Glomerular endothelial cell (primary cell): ENCODE data around the gene ANKRD16. TPM values are rescaled to one million over a fixed set of nuclear protein-coding genes. Genes with fewer than 3 reads are reported as not detected.
"Not testable (repeated sequence)": the region's sequence is repeated elsewhere in the genome, so short reads cannot be mapped to it uniquely, and the experiment has no call there.

Experiments
- DNase-seq: peaks from one replicate; pipeline ENCODE4 v3.0.0-alpha.2; 2011; ENCODE audit warnings: low read depth, low spot score; ENCODE audit errors: extremely low read depth
- total RNA-seq: library from RNA; depleted of rRNA; stranded (reverse); fragments of >200 nt; gene quantifications from 2 replicates; pipeline ENCODE4 v1.2.3, GENCODE V29; 2015

ANKRD16 gene
- 5.9 and 13.9 TPM in 2 replicates for total RNA-seq

- DNase-seq = peak; percentile 51
These were observed at the start of gene ANKRD16, which contains the start of gene FBH1 for GRCh38 chr10:5889624-5890451. Gene ANKRD16 (minus strand): TSS chr10:5889893. CDS start chr10:5889354, 539 bp downstream. Gene FBH1 (plus strand): TSS chr10:5890243. CDS start chr10:5890346, 103 bp downstream.

GRCh38 chr10:5938291-5938690 lies 48.6 kb upstream of the ANKRD16 start:
- DNase-seq = no peak

GRCh38 chr10:5937016-5937415 lies 47.3 kb upstream of the ANKRD16 start:
- no peak for DNase-seq

GRCh38 chr10:5935628-5936027 lies 45.9 kb upstream of the ANKRD16 start:
- no peak for DNase-seq

GRCh38 chr10:5933909-5934546 lies 44.3 kb upstream of the ANKRD16 start:
- DNase-seq = no peak

- DNase-seq = no peak
These were observed 42.7 kb upstream of the ANKRD16 start for GRCh38 chr10:5932345-5932744.

GRCh38 chr10:5930272-5930671 lies 40.6 kb upstream of the ANKRD16 start:
- DNase-seq = no peak

- no peak for DNase-seq
These were observed 39.7 kb upstream of the ANKRD16 start for GRCh38 chr10:5929442-5929841.

- no peak for DNase-seq
These were observed 37.6 kb upstream of the ANKRD16 start for GRCh38 chr10:5927306-5927705.

- no peak for DNase-seq
These were observed 35.2 kb upstream of the ANKRD16 start for GRCh38 chr10:5924889-5925288.

GRCh38 chr10:5921746-5922145 lies 32.1 kb upstream of the ANKRD16 start:
- DNase-seq = no peak

GRCh38 chr10:5919568-5919967 lies 29.9 kb upstream of the ANKRD16 start:
- no peak for DNase-seq

- DNase-seq = no peak
These were observed 29.1 kb upstream of the ANKRD16 start for GRCh38 chr10:5918763-5919162.

- DNase-seq = no peak
These were observed 27.6 kb upstream of the ANKRD16 start for GRCh38 chr10:5917305-5917704.

- no peak for DNase-seq
These were observed 25.8 kb upstream of the ANKRD16 start for GRCh38 chr10:5915451-5915850.

- no peak for DNase-seq
These were observed 24.0 kb upstream of the ANKRD16 start for GRCh38 chr10:5913736-5914135.

GRCh38 chr10:5911670-5912069 lies 22.0 kb upstream of the ANKRD16 start:
- no peak for DNase-seq

- DNase-seq = no peak
These were observed 20.8 kb upstream of the ANKRD16 start for GRCh38 chr10:5910323-5911100.

GRCh38 chr10:5908676-5909075 lies 19.0 kb upstream of the ANKRD16 start:
- not testable (repeated sequence) for DNase-seq

- DNase-seq = no peak
These were observed 17.0 kb upstream of the ANKRD16 start for GRCh38 chr10:5906651-5907050.

- no peak for DNase-seq
These were observed 16.3 kb upstream of the ANKRD16 start for GRCh38 chr10:5905854-5906507.
